ENCODE data around the gene KLRB1. TPM values are rescaled to one million over a fixed set of nuclear protein-coding genes. Genes with fewer than 3 reads are reported as not detected.
"Not testable (repeated sequence)": the region's sequence is repeated elsewhere in the genome, so short reads cannot be mapped to it uniquely, and the experiment has no call there.

Gene KLRB1
- total RNA-seq, 1 experiment from 2014 or later: not detected

DNA sequence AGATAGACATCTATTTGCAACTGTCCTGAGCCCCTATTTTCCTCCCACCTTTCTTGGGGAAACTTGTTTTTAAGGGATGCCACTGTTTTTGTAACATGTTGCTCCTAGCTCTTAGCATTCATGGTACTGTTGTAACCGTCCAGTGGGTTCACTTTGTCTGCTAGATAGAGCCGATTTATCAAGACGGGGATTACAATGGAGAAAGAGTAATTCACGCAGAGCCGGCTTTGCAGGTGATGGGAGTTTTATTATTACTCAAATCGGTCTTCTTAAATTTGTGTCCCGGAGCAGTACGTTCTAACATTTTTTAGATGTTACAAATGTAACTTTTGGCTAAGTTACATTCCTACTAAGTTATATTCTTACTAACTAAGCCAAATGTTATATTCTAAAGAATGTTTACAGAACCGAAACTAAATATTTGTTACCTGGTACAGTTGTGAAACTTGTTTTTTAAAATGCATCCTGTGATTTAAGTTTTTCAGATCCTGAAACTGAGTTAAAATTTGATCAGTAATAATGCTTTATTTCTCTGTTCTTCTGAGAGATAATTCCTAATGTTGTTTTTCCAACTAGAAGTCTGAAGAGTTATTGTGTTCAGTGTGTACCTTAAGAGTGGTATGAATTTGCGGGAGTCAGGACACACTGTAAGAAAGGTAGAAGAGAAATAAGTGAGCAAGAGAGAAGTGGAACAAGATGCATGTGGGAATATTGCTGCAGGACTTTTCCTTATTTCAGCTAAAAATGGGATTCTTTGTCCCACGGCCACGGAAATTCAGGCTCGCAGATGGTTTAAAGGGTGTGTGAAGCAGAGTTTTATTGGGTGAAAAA is 41.2 kb upstream of the KLRB1 start:
- Mint-ChIP-seq H3K9me3 (ENCODE audit: unreplicated experiment) (no peaks in the 10 kb centered on the region), H3K4me1 (ENCODE audit: insufficient read depth, unreplicated experiment) (peaks cover 29% of the 10 kb centered on the region)
- CTCF ChIA-PET: interaction anchor here (0.6 to 1.7 kb wide), 3 partner anchors 17 to 813 kb away, joined by 3 to 6 read pairs (median 4); no protein-coding TSS in a partner anchor

GRCh38 chr12:9647825-9648700 is 40.3 kb upstream of the KLRB1 start:
- no peaks in the 10 kb centered on the region for H3K27me3 Mint-ChIP-seq (ENCODE audit: insufficient read depth, unreplicated experiment)
- intact Hi-C loops (cut with micrococcal nuclease): no loop called here
- peak overlapping the region; percentile 77 for H3K4me3 Mint-ChIP-seq (ENCODE audit: unreplicated experiment)
- no peaks in the 10 kb centered on the region for H3K36me3 Mint-ChIP-seq (ENCODE audit: insufficient read depth, unreplicated experiment)
- peaks cover 29% of the 10 kb centered on the region for H3K4me1 Mint-ChIP-seq (ENCODE audit: insufficient read depth, unreplicated experiment)
- H3K27ac Mint-ChIP-seq (ENCODE audit: low read depth, unreplicated experiment): peak overlapping the region; percentile 66
- DNase-seq (ENCODE audit: unreplicated experiment): peak; percentile 74
- BruUV-seq (replicated peaks): TSS peak; percentile 29
- TF ChIP-seq CTCF (IDR thresholded peaks at IDR 0.05; ENCODE audit: unreplicated experiment): no peak
- ChIA-PET CTCF (interaction anchor here (0.6 to 2.1 kb wide), 7 partner anchors 13 to 812 kb away, joined by 3 to 12 read pairs (median 4); no protein-coding TSS in a partner anchor), POLR2A (interaction anchor here (0.6 to 2.2 kb wide), 13 partner anchors 9 to 1090 kb away, joined by 3 to 18 read pairs (median 3); partner anchors contain the start of gene CLEC2B)
- H3K9me3 Mint-ChIP-seq (ENCODE audit: unreplicated experiment): no peaks in the 10 kb centered on the region

More for the DNA sequence above, 41.2 kb upstream of the KLRB1 start:
- POLR2A ChIA-PET: interaction anchor here (0.7 to 2.2 kb wide), 9 partner anchors 9 to 302 kb away, joined by 3 to 18 read pairs (median 4); partner anchors contain the start of gene CLEC2B
- BruUV-seq (replicated peaks): no TSS peak
- H3K36me3 Mint-ChIP-seq (ENCODE audit: insufficient read depth, unreplicated experiment): peaks cover 4% of the 10 kb centered on the region
- H3K4me3 Mint-ChIP-seq (ENCODE audit: unreplicated experiment): peak overlapping the region; percentile 77
- H3K27ac Mint-ChIP-seq (ENCODE audit: low read depth, unreplicated experiment): peak overlapping the region; percentile 66
- intact Hi-C loops (cut with micrococcal nuclease): no loop called here
- TF ChIP-seq CTCF (IDR thresholded peaks at IDR 0.05; ENCODE audit: unreplicated experiment): no peak
- no peaks in the 10 kb centered on the region for H3K27me3 Mint-ChIP-seq (ENCODE audit: insufficient read depth, unreplicated experiment)
- no peak for DNase-seq (ENCODE audit: unreplicated experiment)

GRCh38 chr12:9646794-9647781 is 39.4 kb upstream of the KLRB1 start:
- ChIA-PET POLR2A (interaction anchor here (0.6 to 2.2 kb wide), 8 partner anchors 8 to 1091 kb away, joined by 3 to 18 read pairs (median 3); no protein-coding TSS in a partner anchor), CTCF (interaction anchor here (0.6 to 2.1 kb wide), 5 partner anchors 12 to 735 kb away, joined by 3 to 12 read pairs (median 3); no protein-coding TSS in a partner anchor)
- TF ChIP-seq CTCF (IDR thresholded peaks at IDR 0.05; ENCODE audit: unreplicated experiment): no peak
- Mint-ChIP-seq H3K27ac (ENCODE audit: low read depth, unreplicated experiment) (no peak overlapping the region), H3K9me3 (ENCODE audit: unreplicated experiment) (no peaks in the 10 kb centered on the region), H3K27me3 (ENCODE audit: insufficient read depth, unreplicated experiment) (no peaks in the 10 kb centered on the region), H3K4me3 (ENCODE audit: unreplicated experiment) (peak overlapping the region; percentile 77), H3K4me1 (ENCODE audit: insufficient read depth, unreplicated experiment) (peaks cover 29% of the 10 kb centered on the region), H3K36me3 (ENCODE audit: insufficient read depth, unreplicated experiment) (no peaks in the 10 kb centered on the region)
- DNase-seq (ENCODE audit: unreplicated experiment): peak; percentile 13
- intact Hi-C loops (cut with micrococcal nuclease): no loop called here
- BruUV-seq (replicated peaks): no TSS peak

DNA sequence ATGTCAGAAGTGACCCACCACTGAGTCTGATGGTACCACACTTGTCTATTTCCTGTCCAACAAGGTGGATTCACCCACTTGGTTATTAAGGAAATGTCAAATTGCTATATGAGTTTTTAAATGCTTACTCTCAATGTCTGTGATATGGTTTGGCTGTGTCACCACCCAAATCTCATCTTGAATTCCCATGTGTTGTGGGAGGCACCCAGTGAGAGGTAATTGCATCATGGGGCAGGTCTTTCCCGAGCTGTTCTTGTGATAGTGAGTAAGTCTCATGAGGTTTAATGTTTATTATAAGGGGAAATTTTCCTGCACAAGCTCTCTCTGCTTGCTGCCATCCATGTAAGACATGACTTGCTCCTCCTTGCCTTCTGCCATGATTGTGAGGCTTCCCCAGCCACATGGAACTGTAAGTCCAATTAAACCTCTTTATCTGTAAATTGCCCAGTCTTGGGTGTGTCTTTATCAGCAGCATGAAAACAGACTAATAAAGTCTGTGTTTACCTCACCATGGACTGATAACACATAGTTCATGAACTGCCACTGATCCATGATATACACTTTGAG is 37.4 kb upstream of the KLRB1 start:
- H3K27ac Mint-ChIP-seq (ENCODE audit: low read depth, unreplicated experiment); DNase-seq (ENCODE audit: unreplicated experiment); POLR2A ChIA-PET; intact Hi-C loops (cut with micrococcal nuclease); H3K9me3 Mint-ChIP-seq (ENCODE audit: unreplicated experiment); BruUV-seq (replicated peaks); H3K36me3 Mint-ChIP-seq (ENCODE audit: insufficient read depth, unreplicated experiment); H3K4me3 Mint-ChIP-seq (ENCODE audit: unreplicated experiment); H3K27me3 Mint-ChIP-seq (ENCODE audit: insufficient read depth, unreplicated experiment): not testable (repeated sequence)
- CTCF ChIA-PET: interaction anchor here (0.6 to 1.0 kb wide), 2 partner anchors 11 to 63 kb away, joined by 3 to 4 read pairs; no protein-coding TSS in a partner anchor
- peaks cover 12% of the 10 kb centered on the region for H3K4me1 Mint-ChIP-seq (ENCODE audit: insufficient read depth, unreplicated experiment)

Data from MCF 10A (cell line).